H9 (cell line): ENCODE results near the gene ZFTA. TPM values are rescaled to one million over a fixed set of nuclear protein-coding genes. Genes with fewer than 3 reads are reported as not detected.

Experiments used
- DNase-seq: peaks from one replicate; pipeline ENCODE4 v3.0.0-alpha.2; 2017
- H2AFZ ChIP-seq: one replicate; pipeline ENCODE4 v1.6.1; 2013; ENCODE audit warnings: mild to moderate bottlenecking, low read length, control low read depth, moderate library complexity
- H2AK5ac ChIP-seq: 2 replicates; pipeline ENCODE4 v1.6.1; 2013; ENCODE audit warnings: low read length, control low read depth, mixed read lengths; ENCODE audit not compliant: insufficient read length
- H2BK120ac ChIP-seq: one replicate; pipeline ENCODE4 v1.6.1; 2013; ENCODE audit warnings: low read depth, mild to moderate bottlenecking, low read length, control low read depth, inconsistent platforms; ENCODE audit not compliant: poor library complexity, severe bottlenecking
- H2BK12ac ChIP-seq: 2 replicates; pipeline ENCODE4 v1.6.1; 2013; ENCODE audit warnings: low read length, control low read depth, mixed read lengths, low read depth; ENCODE audit not compliant: insufficient read length
- H2BK15ac ChIP-seq: 2 replicates; pipeline ENCODE4 v1.6.1; 2013; ENCODE audit warnings: low read depth, low read length, control low read depth
- H2BK20ac ChIP-seq: one replicate; pipeline ENCODE4 v1.6.1; 2013; ENCODE audit warnings: low read depth, mild to moderate bottlenecking, low read length, control low read depth, inconsistent platforms; ENCODE audit not compliant: poor library complexity, severe bottlenecking
- H2BK5ac ChIP-seq: 2 replicates; pipeline ENCODE4 v1.6.1; 2013; ENCODE audit warnings: low read length, control low read depth, mixed read lengths; ENCODE audit not compliant: insufficient read length
- H3K14ac ChIP-seq: 2 replicates; pipeline ENCODE4 v1.6.1; 2013; ENCODE audit warnings: low read length, control low read depth; ENCODE audit not compliant: insufficient read depth
- H3K18ac ChIP-seq: 2 replicates; pipeline ENCODE4 v1.6.1; 2013; ENCODE audit warnings: low read depth, mild to moderate bottlenecking, mixed read lengths, low read length, control low read depth; ENCODE audit not compliant: insufficient read length
- H3K23ac ChIP-seq: 2 replicates; pipeline ENCODE4 v1.6.1; 2013; ENCODE audit warnings: low read length, control low read depth, mixed read lengths, low read depth; ENCODE audit not compliant: insufficient read length
- H3K23me2 ChIP-seq: 2 replicates; pipeline ENCODE4 v1.6.1; 2013; ENCODE audit warnings: low read depth, mild to moderate bottlenecking, mixed read lengths, low read length, control low read depth; ENCODE audit not compliant: insufficient read length, poor library complexity, severe bottlenecking
- H3K27ac ChIP-seq: 2 replicates; pipeline ENCODE4 v1.5.1; 2013; ENCODE audit warnings: low read length, control low read depth, mixed read lengths, low read depth; ENCODE audit not compliant: insufficient read length
- H3K27me3 ChIP-seq: 2 replicates; pipeline ENCODE4 v1.6.1; 2013; ENCODE audit warnings: low read length, control low read depth, inconsistent platforms; ENCODE audit not compliant: insufficient read depth
- H3K4ac ChIP-seq: 2 replicates; pipeline ENCODE4 v1.6.1; 2013; ENCODE audit warnings: low read depth, mild to moderate bottlenecking, control low read depth, inconsistent platforms, low read length, moderate library complexity
- H3K4me1 ChIP-seq: 2 replicates; pipeline ENCODE4 v1.6.1; 2013; ENCODE audit warnings: low read length, control low read depth, inconsistent platforms; ENCODE audit not compliant: insufficient read depth
- H3K4me2 ChIP-seq: 2 replicates; pipeline ENCODE4 v1.6.1; 2013; ENCODE audit warnings: low read length, control low read depth, mixed read lengths; ENCODE audit not compliant: insufficient read length, insufficient read depth
- H3K56ac ChIP-seq: 2 replicates; pipeline ENCODE4 v1.6.1; 2013; ENCODE audit warnings: low read depth, mild to moderate bottlenecking, mixed read lengths, low read length, control low read depth; ENCODE audit not compliant: insufficient read length
- H3K79me1 ChIP-seq: 2 replicates; pipeline ENCODE4 v1.6.1; 2013; ENCODE audit warnings: low read depth, mild to moderate bottlenecking, moderate library complexity, low read length, control low read depth, inconsistent platforms; ENCODE audit not compliant: insufficient read depth, poor library complexity, severe bottlenecking
- H3K79me2 ChIP-seq: 2 replicates; pipeline ENCODE4 v1.6.1; 2013; ENCODE audit warnings: low read length, control low read depth, inconsistent platforms; ENCODE audit not compliant: insufficient read depth
- H3K9ac ChIP-seq: 2 replicates; pipeline ENCODE4 v1.6.1; 2013; ENCODE audit warnings: low read length, control low read depth, mixed read lengths; ENCODE audit not compliant: insufficient read length; ENCODE audit errors: extremely low read depth
- H3K9me3 ChIP-seq: one replicate; pipeline ENCODE4 v1.6.1; 2013; ENCODE audit warnings: low read depth, low read length, inconsistent platforms; ENCODE audit not compliant: control insufficient read depth
- H3T11ph ChIP-seq: one replicate; pipeline ENCODE4 v1.6.1; 2013; ENCODE audit warnings: mild to moderate bottlenecking, low read length, control low read depth, inconsistent platforms
- H4K20me1 ChIP-seq: one replicate; pipeline ENCODE4 v1.6.1; 2013; ENCODE audit not compliant: control insufficient read depth, insufficient read length, insufficient read depth
- H4K5ac ChIP-seq: 2 replicates; pipeline ENCODE4 v1.6.1; 2013; ENCODE audit warnings: low read depth, mild to moderate bottlenecking, mixed read lengths, low read length, control low read depth; ENCODE audit not compliant: insufficient read length
- H4K8ac ChIP-seq: replicated peaks from 2 replicates; pipeline ENCODE4 v1.6.1; 2013; ENCODE audit warnings: low read length, control low read depth, mixed read lengths, low read depth; ENCODE audit not compliant: insufficient read length
- H4K91ac ChIP-seq: 2 replicates; pipeline ENCODE4 v1.6.1; 2013; ENCODE audit warnings: low read depth, mild to moderate bottlenecking, moderate library complexity, mixed read lengths, low read length, control low read depth; ENCODE audit not compliant: insufficient read length
- H3K27ac Mint-ChIP-seq, 3 experiments: 2 replicates in 2 of 3; 3 replicates in 1 of 3; pipeline ENCODE4 v1.8.0; 2020 to 2021; ENCODE audit warnings: mixed read lengths in 3 of 3, mild to moderate bottlenecking in 1 of 3, moderate library complexity in 1 of 3
- H3K27me3 Mint-ChIP-seq: 2 replicates; pipeline ENCODE4 v1.8.0; 2021; ENCODE audit warnings: low read depth, mild to moderate bottlenecking, moderate library complexity, mixed read lengths
- H3K36me3 Mint-ChIP-seq, 3 experiments: 2 replicates in 2 of 3; 3 replicates in 1 of 3; pipeline ENCODE4 v1.8.0; 2020 to 2021; ENCODE audit warnings: low read depth in 3 of 3, mixed read lengths in 3 of 3; ENCODE audit not compliant: insufficient read depth in 1 of 3
- H3K4me1 Mint-ChIP-seq, 2 experiments: 2 replicates each; pipeline ENCODE4 v1.8.0; 2020; ENCODE audit warnings: mixed read lengths in 2 of 2
- H3K4me3 Mint-ChIP-seq, 2 experiments: 2 replicates in 1 of 2; 3 replicates in 1 of 2; pipeline ENCODE4 v1.8.0; 2020 to 2021; ENCODE audit warnings: mild to moderate bottlenecking in 2 of 2, mixed read lengths in 2 of 2, moderate library complexity in 1 of 2
- H3K9me3 Mint-ChIP-seq, 2 experiments: 2 replicates in 1 of 2; 3 replicates in 1 of 2; pipeline ENCODE4 v1.8.0; 2020; ENCODE audit warnings: mild to moderate bottlenecking in 2 of 2, mixed read lengths in 2 of 2, moderate library complexity in 1 of 2
- CTCF ChIP-seq: fragments of 200-600 bp; sonication (generic); conservative IDR thresholded peaks from 3 replicates; pipeline ENCODE4 v1.8.0; 2021; ENCODE audit warnings: antibody characterized with exemption, mild to moderate bottlenecking
- WGBS: extraction: QIAGEN DNeasy Blood & Tissue Kit; methylation state at CpG from one replicate; pipeline ENCODE4 v1.1.7; 2013; ENCODE audit warnings: missing lambda C conversion rate, low lambda C conversion rate, mixed read lengths; ENCODE audit not compliant: insufficient read length; ENCODE audit errors: extremely low coverage; 5-methylcytosine and 5-hydroxymethylcytosine counted together
- total RNA-seq: library from RNA; stranded (reverse); gene quantifications from 2 replicates; pipeline ENCODE4 v1.2.1, GENCODE V29; 2021

Gene ZFTA
- total RNA-seq, 1 experiment from 2014 or later: 48.2 TPM

GRCh38 chr11:63779039-63779438 lies 10.5 kb upstream of the ZFTA start:
- Histone ChIP-seq H3K79me2 (no peaks in the 10 kb centered on the region), H3K18ac (no peak overlapping the region), H3K9me3 (no peaks in the 10 kb centered on the region), H3K23ac (no peak overlapping the region), H3K4me2 (no peak overlapping the region), H2BK20ac (no peak overlapping the region), H3K23me2 (no peaks in the 10 kb centered on the region), H2BK120ac (no peak overlapping the region), H2BK12ac (no peak overlapping the region), H4K8ac (no peak overlapping the region), H2BK5ac (no peak overlapping the region), H3K14ac (no peak overlapping the region), H2AFZ (no peak overlapping the region), H3K4ac (no peak overlapping the region), H3K4me1 (no peaks in the 10 kb centered on the region; the same call in 1 of the 2 replicates), H2BK15ac (no peak overlapping the region), H3K56ac (no peak overlapping the region), H4K20me1 (no peaks in the 10 kb centered on the region), H3K27ac (no peak overlapping the region), H3K9ac (no peak overlapping the region), H4K5ac (no peak overlapping the region), H3K79me1 (no peaks in the 10 kb centered on the region), H2AK5ac (no peak overlapping the region), H4K91ac (no peak overlapping the region), H3K27me3 (no peaks in the 10 kb centered on the region), H3T11ph (no peak overlapping the region)
- whole genome bisulfite sequencing: no CpG with 5 or more reads among the region's 2 CpGs
- TF ChIP-seq CTCF: no peak
- no peaks in the 10 kb centered on the region for H3K36me3 Mint-ChIP-seq
- H3K4me1 Mint-ChIP-seq: no peaks in the 10 kb centered on the region; a peak in 2 of 4 replicates
- DNase-seq: no peak
- H3K4me3 Mint-ChIP-seq: no peak overlapping the region
- H3K9me3 Mint-ChIP-seq: no peaks in the 10 kb centered on the region
- peaks cover 4% of the 10 kb centered on the region for H3K27me3 Mint-ChIP-seq
- H3K27ac Mint-ChIP-seq: no peak overlapping the region
